VCaP (cell line): Measurements from ENCODE around the gene PPM1M.

Experiments
- H3K27ac ChIP-seq: fragments of 450-650 bp; 2 replicates; pipeline ENCODE4 v1.5.1; 2017
- CTCF ChIP-seq: fragments of 450-650 bp; conservative IDR thresholded peaks from 2 replicates; pipeline ENCODE4 v1.5.1; 2017; ENCODE audit warnings: mild to moderate bottlenecking, moderate library complexity

The PPM1M gene

GRCh38 chr3:52210550-52211046 lies 35.0 kb upstream of the PPM1M start:
- H3K27ac ChIP-seq = no peak overlapping the region

DNA sequence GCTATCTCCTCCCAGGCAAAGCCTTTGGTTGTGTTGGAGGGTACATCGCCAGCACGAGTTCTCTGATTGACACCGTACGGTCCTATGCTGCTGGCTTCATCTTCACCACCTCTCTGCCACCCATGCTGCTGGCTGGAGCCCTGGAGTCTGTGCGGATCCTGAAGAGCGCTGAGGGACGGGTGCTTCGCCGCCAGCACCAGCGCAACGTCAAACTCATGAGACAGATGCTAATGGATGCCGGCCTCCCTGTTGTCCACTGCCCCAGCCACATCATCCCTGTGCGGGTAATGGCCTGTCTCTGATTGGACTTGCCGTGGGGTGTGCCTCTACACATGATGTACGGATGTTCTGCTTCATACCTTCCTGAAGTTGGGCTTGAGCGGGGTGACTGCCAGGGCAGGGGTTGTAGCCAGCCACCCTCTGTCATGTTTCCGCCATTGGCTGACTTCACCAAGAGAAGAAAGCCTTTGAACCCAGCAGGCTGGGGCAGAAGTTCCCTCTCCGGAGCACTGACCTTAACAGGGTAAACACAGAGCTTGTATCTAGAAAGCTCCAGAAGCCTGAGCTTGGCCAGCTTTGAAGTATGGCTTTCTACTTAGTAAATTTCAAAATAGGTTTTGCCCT lies 34.2 kb upstream of the PPM1M start:
- no peak for TF ChIP-seq CTCF
- H3K27ac ChIP-seq = no peak overlapping the region

More at GRCh38 chr3:52210550-52211046, 35.0 kb upstream of the PPM1M start:
- TF ChIP-seq CTCF = no peak

GRCh38 chr3:52213005-52213404 lies 32.6 kb upstream of the PPM1M start:
- no peak overlapping the region for H3K27ac ChIP-seq
- no peak for TF ChIP-seq CTCF

- TF ChIP-seq CTCF = no peak
- no peak overlapping the region for H3K27ac ChIP-seq
Measured at GRCh38 chr3:52213901-52214300, 31.7 kb upstream of the PPM1M start.

DNA sequence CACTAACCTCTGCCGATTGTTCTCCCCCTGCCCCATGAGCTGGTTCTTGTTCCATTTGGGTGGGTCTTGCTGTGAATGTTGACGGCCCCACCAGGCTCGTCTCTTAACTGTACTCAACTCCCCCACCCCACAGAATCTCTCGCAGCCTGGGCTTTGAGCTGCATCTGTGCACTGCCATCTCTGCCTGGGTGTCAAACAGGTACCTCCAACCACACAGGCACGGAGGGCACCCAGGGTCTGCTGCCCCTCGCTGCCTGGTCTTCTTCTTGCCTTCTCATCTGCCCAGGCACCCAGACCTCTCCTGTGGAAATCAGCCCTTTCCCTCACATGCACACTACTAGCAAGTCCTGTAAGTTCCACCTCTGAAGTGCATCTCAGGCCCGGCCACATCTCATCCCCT lies 30.2 kb upstream of the PPM1M start:
- no peak overlapping the region for H3K27ac ChIP-seq
- TF ChIP-seq CTCF = no peak

DNA sequence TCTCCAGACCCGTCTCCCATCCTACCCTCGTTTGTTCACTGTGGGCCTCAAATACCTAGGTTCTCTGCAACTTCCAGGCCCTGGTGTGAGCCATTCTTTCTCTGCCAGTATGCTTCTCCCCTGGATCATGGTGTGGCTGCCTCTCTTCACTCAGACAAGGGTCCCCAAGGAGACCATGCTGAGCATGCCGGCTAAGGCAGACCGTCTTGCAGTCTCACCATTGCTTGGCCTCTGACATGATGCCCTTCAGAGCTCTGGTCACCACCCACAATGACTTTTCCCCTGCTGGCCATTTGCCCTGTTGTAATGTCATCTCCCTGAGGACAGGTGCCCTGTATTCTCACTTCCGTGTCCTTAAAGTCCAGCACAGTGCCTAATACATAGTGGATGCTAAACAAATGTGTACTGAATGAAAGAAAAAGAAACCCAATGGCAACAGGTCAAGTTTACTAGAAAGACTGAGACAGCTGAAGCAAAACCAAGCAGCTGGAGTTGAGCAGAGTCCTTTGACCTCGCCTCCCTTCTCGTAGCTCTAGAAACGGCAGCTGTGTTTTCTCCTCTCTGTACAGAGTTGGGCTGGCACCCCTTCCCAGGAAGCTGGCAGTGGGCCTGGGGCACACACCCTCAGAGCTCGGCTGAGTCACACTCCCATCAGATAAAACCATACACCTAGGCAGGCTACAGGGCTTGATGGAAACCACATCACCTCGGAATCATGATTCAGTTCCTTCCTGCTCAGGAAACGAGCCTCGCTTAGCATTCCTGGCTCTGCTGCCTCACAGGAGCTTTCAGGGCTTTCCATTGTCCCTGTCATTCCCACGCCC lies 28.8 kb upstream of the PPM1M start:
- no peak for TF ChIP-seq CTCF
- H3K27ac ChIP-seq = peak overlapping the region; percentile 64

GRCh38 chr3:52217409-52217805 lies 28.2 kb upstream of the PPM1M start:
- H3K27ac ChIP-seq = peak overlapping the region; percentile 64
- TF ChIP-seq CTCF = no peak
